ENCODE results near the gene SH3TC1.

Gene SH3TC1

DNA sequence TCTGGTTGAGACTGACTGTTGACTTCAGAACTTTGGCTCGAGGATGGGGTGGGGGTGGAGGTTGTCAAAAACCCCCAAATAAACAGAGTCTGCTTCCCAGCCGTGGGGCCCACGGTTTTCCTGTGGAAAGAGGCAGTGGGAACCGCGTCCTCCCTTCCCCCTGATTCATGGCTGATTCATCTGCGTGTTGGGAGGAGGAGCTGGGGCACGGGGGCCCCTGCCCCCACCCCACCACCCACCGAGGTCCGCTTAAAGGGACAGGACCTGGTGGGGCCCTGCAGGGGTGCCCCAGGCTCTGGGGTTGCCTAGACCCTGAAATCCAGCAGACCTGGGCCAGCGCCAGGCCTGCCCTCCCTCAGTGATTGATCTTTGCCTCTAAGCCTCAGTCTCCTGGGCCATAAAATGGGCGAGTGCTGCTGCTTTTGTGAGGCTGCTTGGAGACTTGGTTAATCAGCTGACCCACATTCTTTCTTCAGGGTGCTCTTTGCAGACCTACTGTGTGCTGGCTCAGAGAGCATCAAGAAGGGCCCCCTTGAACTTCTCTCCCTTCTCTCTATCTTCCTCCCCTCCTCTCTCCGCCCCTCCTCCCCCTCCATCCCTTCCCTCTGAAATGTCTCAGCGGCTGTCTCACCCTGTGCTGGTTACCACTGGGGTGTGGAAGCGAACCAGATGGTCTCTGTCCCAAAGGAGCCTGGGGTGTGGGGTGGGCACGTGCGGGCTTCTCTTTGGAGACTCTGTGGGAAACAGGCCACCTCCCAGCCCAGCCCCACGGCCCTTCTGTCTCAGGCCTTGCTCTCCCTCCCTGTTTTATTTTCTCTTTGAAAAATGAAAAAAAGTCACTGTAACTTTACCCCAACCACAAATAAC, 79.6 kb downstream of the SH3TC1 start:
- no peak for DNase-seq (ENCODE audit: low read depth)
- TF ChIP-seq, protein P1, sequence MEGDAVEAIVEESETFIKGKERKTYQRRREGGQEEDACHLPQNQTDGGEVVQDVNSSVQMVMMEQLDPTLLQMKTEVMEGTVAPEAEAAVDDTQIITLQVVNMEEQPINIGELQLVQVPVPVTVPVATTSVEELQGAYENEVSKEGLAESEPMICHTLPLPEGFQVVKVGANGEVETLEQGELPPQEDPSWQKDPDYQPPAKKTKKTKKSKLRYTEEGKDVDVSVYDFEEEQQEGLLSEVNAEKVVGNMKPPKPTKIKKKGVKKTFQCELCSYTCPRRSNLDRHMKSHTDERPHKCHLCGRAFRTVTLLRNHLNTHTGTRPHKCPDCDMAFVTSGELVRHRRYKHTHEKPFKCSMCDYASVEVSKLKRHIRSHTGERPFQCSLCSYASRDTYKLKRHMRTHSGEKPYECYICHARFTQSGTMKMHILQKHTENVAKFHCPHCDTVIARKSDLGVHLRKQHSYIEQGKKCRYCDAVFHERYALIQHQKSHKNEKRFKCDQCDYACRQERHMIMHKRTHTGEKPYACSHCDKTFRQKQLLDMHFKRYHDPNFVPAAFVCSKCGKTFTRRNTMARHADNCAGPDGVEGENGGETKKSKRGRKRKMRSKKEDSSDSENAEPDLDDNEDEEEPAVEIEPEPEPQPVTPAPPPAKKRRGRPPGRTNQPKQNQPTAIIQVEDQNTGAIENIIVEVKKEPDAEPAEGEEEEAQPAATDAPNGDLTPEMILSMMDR (conservative IDR thresholded peaks at IDR 0.05; ENCODE audit: low read depth, low read length), result no peak
- H3K4me3 ChIP-seq (ENCODE audit: low read length), result no peak overlapping the region

DNA sequence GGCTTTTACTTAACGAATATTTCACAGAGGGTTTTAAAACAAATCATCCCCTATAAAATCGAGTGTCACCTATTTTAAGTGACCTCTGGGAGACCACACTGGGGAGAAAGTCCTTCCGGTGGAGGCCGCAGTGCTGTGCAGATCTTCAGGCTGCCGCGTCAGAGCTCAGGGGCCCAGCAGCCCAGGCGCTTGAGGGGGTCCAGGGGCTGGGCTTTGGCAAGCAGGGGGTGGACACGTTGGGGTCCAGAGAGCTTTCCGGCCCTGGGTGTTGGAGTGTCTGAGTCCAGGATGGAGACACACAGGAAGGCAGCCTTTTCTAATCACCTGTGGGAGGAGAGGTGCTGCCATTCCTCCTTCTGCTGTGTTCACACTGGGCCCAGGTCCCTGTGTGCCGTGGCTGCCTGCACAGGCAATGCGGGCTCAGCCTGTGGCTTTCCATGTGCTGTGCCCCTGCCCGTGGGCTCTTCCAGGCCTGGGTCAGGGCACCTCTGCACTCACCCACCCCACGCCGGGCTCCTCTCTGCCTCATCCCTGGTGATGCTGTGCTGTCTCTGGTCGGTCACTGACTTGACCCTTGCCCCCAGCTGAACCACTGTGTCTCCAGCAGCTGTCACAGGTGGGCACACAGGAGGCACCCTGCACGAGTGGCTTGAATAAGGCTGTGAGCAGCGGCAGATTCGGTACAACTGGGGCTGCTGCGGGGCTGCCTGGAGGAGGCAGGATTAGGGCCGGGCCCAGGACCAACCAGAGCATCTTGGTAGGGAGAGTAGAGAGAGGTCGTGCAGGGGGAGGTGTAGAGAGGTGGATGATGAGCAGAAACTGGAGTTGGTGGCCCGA, 80.4 kb downstream of the SH3TC1 start:
- TF ChIP-seq, protein P1 (conservative IDR thresholded peaks at IDR 0.05; ENCODE audit: low read depth, low read length), result no peak
- DNase-seq (ENCODE audit: low read depth), result no peak
- H3K4me3 ChIP-seq (ENCODE audit: low read length), result no peak overlapping the region

DNA sequence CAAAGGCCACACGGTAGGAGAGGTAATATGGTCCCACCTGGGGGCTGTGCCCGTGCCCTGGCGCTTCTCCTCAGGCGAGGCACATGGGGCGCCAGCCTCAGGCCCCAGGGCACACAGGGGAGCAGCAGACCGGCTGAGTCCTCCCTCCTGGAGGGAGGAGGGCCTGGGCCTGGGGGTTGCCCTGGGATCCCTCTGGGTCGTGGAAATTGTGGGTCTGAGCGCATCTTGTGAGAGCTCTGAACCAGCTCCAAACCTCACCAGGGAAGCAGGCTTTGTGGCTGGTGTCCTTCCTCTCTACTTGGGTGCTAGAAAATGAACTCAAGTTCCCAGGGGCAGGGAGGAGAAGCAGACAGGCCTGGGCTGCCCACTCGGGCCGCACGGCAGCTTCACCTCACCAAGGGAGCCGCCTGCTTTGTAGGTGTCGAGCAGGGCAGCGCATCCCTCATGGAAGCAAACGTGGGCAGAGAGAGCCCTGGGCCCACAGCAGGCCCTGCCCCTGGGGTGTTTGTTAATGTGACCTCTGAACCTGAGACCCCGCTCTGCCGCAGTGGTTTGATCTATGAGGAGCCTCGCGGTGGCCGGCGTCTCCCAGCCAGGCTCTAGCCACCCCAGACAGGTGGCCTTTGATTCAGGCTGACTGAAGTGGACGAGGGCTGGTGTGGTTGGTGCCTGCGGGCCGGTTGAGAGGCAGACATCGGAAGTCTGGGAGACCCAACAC, 81.2 kb downstream of the SH3TC1 start:
- no peak overlapping the region for H3K4me3 ChIP-seq (ENCODE audit: low read length)

DNA sequence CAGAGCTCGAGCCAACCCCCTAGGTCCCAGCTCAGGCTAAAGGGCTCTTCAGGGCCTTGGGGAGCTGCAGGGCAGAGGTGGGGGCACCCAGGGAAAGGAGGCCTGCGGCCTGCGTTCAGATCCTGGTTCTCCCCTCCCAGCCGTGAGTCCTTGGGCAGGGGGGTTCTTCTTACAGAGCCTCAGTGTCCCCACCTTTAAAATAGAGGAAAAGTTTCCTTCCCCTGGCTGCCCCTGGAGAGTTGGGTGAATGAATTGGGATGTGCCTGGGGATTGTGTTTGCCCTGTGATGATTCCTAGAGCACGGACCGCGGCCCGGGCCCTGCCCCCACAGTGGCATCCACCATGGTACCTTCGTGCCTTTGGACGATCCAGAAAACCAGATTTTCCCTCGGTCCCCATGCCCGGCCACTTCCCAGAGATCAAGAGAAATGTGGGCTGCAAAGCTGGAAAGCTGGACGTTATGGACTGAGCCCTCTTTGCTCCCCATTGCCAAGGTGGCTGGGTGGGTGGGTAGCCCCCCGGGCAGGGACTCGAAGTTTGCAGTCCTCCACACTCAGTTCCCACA, 81.9 kb downstream of the SH3TC1 start:
- TF ChIP-seq, protein P1 (conservative IDR thresholded peaks at IDR 0.05; ENCODE audit: low read depth, low read length), result no peak
- H3K4me3 ChIP-seq (ENCODE audit: low read length), result no peak overlapping the region
- no peak for DNase-seq (ENCODE audit: low read depth)

More for the DNA sequence above, 81.2 kb downstream of the SH3TC1 start:
- no peak for DNase-seq (ENCODE audit: low read depth)
- TF ChIP-seq, protein P1 (conservative IDR thresholded peaks at IDR 0.05; ENCODE audit: low read depth, low read length), result no peak

DNA sequence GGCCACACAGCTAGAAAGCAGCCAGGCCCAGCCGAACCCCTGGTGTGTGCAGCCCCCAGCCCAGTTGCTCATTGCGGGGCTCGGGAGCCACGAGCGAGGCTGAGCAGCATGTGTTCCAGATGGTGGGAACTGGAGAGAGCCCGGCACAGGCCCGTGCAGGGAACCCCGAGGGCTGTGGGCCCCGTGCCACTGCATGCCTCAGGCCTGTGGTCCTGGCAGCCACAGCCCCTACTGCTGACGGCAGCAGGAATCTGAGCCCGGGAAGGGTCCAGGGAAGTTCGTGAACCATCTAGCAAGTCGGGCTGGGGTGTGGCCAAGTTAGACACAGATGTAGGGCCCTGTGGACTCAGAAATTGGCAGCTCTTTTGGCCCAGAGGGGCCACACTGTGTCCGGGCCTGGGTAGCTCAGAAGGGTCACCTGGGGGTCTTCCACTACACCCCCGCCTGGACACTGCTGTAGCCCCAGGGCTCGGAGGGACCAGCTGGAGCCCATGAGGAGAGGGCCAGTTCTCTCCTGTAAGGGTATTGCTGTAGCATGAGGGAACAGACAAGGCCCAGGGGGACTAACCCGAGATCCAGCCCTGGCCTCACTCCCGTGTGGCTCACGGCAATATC, 82.5 kb downstream of the SH3TC1 start:
- H3K4me3 ChIP-seq (ENCODE audit: low read length), result no peak overlapping the region
- TF ChIP-seq, protein P1 (conservative IDR thresholded peaks at IDR 0.05; ENCODE audit: low read depth, low read length), result no peak
- DNase-seq (ENCODE audit: low read depth), result no peak

DNA sequence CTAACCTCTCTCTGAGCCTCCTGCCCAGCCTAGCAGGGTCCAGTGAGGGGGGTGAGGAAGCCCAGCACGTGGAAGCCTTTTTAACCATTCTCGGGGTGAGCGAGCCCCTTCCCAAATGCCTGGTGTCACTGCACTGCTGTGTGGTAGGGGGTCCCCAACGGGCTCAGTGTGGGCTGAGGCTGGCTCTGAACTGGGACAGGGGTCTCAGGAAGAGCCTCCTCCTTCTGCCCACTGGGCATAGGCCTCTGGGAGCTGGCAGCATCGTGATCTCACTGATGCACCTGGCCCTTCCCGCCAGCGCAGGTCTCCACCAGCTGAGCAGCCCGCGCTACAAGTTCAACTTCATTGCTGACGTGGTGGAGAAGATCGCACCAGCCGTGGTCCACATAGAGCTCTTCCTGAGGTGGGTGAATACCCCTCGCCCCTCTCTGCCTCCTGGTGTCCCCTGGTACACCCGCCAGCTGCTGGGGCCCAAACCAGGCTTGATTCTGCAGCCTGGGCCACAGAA, 83.1 kb downstream of the SH3TC1 start:
- no peak overlapping the region for H3K4me3 ChIP-seq (ENCODE audit: low read length)
- no peak for DNase-seq (ENCODE audit: low read depth)
- TF ChIP-seq, protein P1 (conservative IDR thresholded peaks at IDR 0.05; ENCODE audit: low read depth, low read length), result no peak
